Activated effector memory CD4-positive, alpha-beta T cell treated with Interleukin-2 at 50 U/mL for 16 hours (primary cell): ENCODE data around the gene MASTL.
"Not testable (repeated sequence)": the region's sequence is repeated elsewhere in the genome, so short reads cannot be mapped to it uniquely, and the experiment has no call there.

Source experiments
- DNase-seq: peaks from one replicate; pipeline ENCODE4 v3.0.0-alpha.2; 2020

Gene MASTL

GRCh38 chr10:27155066-27155754 is at the start of gene MASTL:
MASTL (plus strand) TSS chr10:27155352; CDS start chr10:27155427, 75 bp downstream.
- peak; percentile 90 for DNase-seq

GRCh38 chr10:27108165-27108564 is 47.0 kb upstream of the MASTL start:
- no peak for DNase-seq

- DNase-seq, result no peak
Observed at GRCh38 chr10:27134371-27134770, 20.8 kb upstream of the MASTL start.

- DNase-seq, result no peak
Observed at GRCh38 chr10:27138277-27138676, 16.9 kb upstream of the MASTL start.

- DNase-seq, result no peak
Observed at GRCh38 chr10:27143686-27144085, 11.5 kb upstream of the MASTL start.

GRCh38 chr10:27145937-27146336 is 9.2 kb upstream of the MASTL start:
- DNase-seq, result no peak

- no peak for DNase-seq
Observed at GRCh38 chr10:27147701-27148100, 7.5 kb upstream of the MASTL start.

- DNase-seq, result no peak
Observed at GRCh38 chr10:27150261-27150660, 4.9 kb upstream of the MASTL start.

- no peak for DNase-seq
Observed at GRCh38 chr10:27152687-27153086, 2.5 kb upstream of the MASTL start.

- DNase-seq, result no peak
Observed at GRCh38 chr10:27153329-27153728, 1.8 kb upstream of the MASTL start.

- DNase-seq, result no peak
Observed at GRCh38 chr10:27153845-27154193, 1.3 kb upstream of the MASTL start.

- not testable (repeated sequence) for DNase-seq
Observed at GRCh38 chr10:27156566-27156965, 1.4 kb downstream of the MASTL start.

- no peak for DNase-seq
Observed at GRCh38 chr10:27157150-27157549, 2.0 kb downstream of the MASTL start.

GRCh38 chr10:27158421-27158820 is 3.3 kb downstream of the MASTL start:
- no peak for DNase-seq

- DNase-seq, result no peak
Observed at GRCh38 chr10:27169849-27170248, 14.7 kb downstream of the MASTL start.

GRCh38 chr10:27188259-27188658 is 33.1 kb downstream of the MASTL start:
- no peak for DNase-seq

- DNase-seq, result no peak
Observed at GRCh38 chr10:27188897-27189296, 33.7 kb downstream of the MASTL start.

GRCh38 chr10:27190508-27190907 is 35.4 kb downstream of the MASTL start:
- no peak for DNase-seq

- no peak for DNase-seq
Observed at GRCh38 chr10:27192284-27192683, 37.1 kb downstream of the MASTL start.

- no peak for DNase-seq
Observed at GRCh38 chr10:27197980-27198620, 42.9 kb downstream of the MASTL start.

GRCh38 chr10:27203806-27204205 is 48.7 kb downstream of the MASTL start:
- DNase-seq, result no peak

- no peak for DNase-seq
Observed at GRCh38 chr10:27207350-27207749, 52.2 kb downstream of the MASTL start.

GRCh38 chr10:27223964-27224363 is 68.8 kb downstream of the MASTL start:
- no peak for DNase-seq

GRCh38 chr10:27225011-27225590 is 69.9 kb downstream of the MASTL start:
- no peak for DNase-seq
